Measurements from ENCODE around the gene B4GALNT1. TPM values are rescaled to one million over a fixed set of nuclear protein-coding genes. Genes with fewer than 3 reads are reported as not detected.

B4GALNT1 gene
- total and polyA plus RNA-seq, 9 of the 15 experiments (the other 6 are each of a cell fraction or from before 2014, with no cell fraction given) = 1.0 to 32.2 (median 9.8) TPM

DNA sequence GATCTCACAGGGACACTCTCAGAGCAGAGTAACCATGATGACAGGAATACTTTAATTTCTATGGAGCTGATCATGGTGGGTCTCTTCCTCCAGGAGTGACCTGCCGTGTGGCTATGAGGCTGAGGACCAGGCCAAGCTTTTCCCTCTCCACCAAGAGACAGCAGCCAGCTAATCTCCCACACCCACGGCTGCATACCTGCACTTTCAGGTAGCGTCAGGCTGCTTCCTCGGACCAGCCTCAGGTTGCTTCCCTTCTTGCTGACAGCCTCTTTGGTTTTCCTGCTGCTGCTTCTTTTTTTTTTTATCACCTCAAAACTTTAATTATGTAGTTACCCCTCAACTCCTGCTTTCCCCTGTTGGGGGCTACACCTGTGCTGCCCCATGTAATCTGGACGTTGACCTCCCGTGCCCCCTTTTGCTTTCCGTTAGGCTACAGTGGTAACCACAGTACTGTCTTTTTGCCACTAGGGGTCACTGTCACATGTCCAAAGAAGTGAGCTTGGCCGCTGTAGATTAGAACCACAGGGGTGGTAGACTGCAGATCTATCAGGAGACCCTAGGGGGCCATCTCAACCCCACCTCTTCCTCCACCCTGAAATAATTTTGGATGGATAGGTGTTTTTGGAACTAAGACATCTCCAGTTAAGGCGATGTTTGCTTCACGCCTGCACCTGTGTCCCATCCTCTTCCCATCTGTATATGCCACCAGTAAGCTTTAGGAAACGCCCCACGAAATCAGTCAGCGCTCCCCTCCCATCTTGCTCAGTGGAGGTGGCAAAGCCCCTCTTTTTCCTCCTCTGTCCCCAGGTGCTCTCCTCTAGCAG is 49.8 kb downstream of the B4GALNT1 start:
- Histone ChIP-seq H3K27me3 (ENCODE audit: control insufficient read depth in 2 of 2, insufficient read depth in 2 of 2, low read length in 2 of 2) (no peaks in the 10 kb centered on the region), H3K36me3 (ENCODE audit: control insufficient read depth, insufficient read depth, low read length) (peaks cover 66% of the 10 kb centered on the region; the same call in 2 of the 3 replicates), H3K79me2 (ENCODE audit: control insufficient read depth, insufficient read depth, low read length) (no peaks in the 10 kb centered on the region), H4K20me1 (replicated peaks; ENCODE audit: control insufficient read depth, insufficient read depth, low read length) (peaks cover 3% of the 10 kb centered on the region; the same call in 1 of the 2 replicates), H3K9me3 (replicated peaks; ENCODE audit: control insufficient read depth, insufficient read depth, low read depth, low read length) (no peaks in the 10 kb centered on the region), H3K4me3 (no peak overlapping the region), H3K4me2 (ENCODE audit: insufficient read depth, low read length) (no peak overlapping the region), H3K9me1 (ENCODE audit: control insufficient read depth, insufficient read depth, low read length) (no peaks in the 10 kb centered on the region), H3K9ac (ENCODE audit: insufficient read depth in 1 of 2, low read depth in 2 of 2, low read length in 2 of 2) (no peak overlapping the region), H3K4me1 (replicated peaks in 1 of 2; ENCODE audit: control insufficient read depth in 2 of 2, insufficient read depth in 2 of 2, low read length in 2 of 2) (no peaks in the 10 kb centered on the region; a peak in 2 of 5 replicates), H2AFZ (ENCODE audit: low read depth, low read length) (no peak overlapping the region), H3K27ac (ENCODE audit: extremely low read depth, low read depth, low read length) (no peak overlapping the region)
- 51% methylated on average over 13 of the region's 13 CpGs for WGBS (ENCODE audit: insufficient coverage, low coverage, missing lambda C conversion rate)
- ATAC-seq = peak; percentile 98
- intact Hi-C loops (cut with micrococcal nuclease) (loop anchor here (1.0 to 2.0 kb wide), 5 partner anchors 38 to 322 kb away; partner anchors contain the start of gene B4GALNT1), in situ Hi-C loops (cut with MboI) (no loop called here)
- peak; percentile 88 to 94 (median 92) for DNase-seq (ENCODE audit: extremely low read depth in 1 of 4, low spot score in 3 of 4)
- no TSS peak for BruUV-seq (replicated peaks)
- FAIRE-seq = peak; percentile 98
- ChIA-PET CTCF (ENCODE audit: low intra/inter-chr PET ratio) (interaction anchor here (0.6 to 4.6 kb wide), 10 partner anchors 38 to 323 kb away, joined by 3 to 36 read pairs (median 4); partner anchors contain the start of gene B4GALNT1), POLR2A (interaction anchor here (0.6 to 1.4 kb wide), 15 partner anchors 8 to 191 kb away, joined by 3 to 9 read pairs (median 4); partner anchors contain the start of genes CDK4 and DDIT3)
- TF ChIP-seq BCOR (IDR thresholded peaks at IDR 0.05) (no peak), XRCC5 (IDR thresholded peaks at IDR 0.05; ENCODE audit: low read depth, low read length) (0 out of 2 replicates have a peak, but pooled peaks have one; percentile 60), SRF (CRISPR knock-in tag; IDR thresholded peaks at IDR 0.05) (peak in 1 of 2 experiments; percentile 14; a peak in 1 of 4 replicates), THRAP3 (IDR thresholded peaks at IDR 0.05; ENCODE audit: borderline replicate concordance) (no peak)
- TF ChIP-seq, protein P1, sequence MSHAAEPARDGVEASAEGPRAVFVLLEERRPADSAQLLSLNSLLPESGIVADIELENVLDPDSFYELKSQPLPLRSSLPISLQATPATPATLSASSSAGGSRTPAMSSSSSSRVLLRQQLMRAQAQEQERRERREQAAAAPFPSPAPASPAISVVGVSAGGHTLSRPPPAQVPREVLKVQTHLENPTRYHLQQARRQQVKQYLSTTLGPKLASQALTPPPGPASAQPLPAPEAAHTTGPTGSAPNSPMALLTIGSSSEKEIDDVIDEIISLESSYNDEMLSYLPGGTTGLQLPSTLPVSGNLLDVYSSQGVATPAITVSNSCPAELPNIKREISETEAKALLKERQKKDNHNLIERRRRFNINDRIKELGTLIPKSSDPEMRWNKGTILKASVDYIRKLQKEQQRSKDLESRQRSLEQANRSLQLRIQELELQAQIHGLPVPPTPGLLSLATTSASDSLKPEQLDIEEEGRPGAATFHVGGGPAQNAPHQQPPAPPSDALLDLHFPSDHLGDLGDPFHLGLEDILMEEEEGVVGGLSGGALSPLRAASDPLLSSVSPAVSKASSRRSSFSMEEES (CRISPR knock-in tag; IDR thresholded peaks at IDR 0.05) = 0 out of 2 replicates have a peak, but pooled peaks have one; percentile 3
- TF ChIP-seq, protein P2, sequence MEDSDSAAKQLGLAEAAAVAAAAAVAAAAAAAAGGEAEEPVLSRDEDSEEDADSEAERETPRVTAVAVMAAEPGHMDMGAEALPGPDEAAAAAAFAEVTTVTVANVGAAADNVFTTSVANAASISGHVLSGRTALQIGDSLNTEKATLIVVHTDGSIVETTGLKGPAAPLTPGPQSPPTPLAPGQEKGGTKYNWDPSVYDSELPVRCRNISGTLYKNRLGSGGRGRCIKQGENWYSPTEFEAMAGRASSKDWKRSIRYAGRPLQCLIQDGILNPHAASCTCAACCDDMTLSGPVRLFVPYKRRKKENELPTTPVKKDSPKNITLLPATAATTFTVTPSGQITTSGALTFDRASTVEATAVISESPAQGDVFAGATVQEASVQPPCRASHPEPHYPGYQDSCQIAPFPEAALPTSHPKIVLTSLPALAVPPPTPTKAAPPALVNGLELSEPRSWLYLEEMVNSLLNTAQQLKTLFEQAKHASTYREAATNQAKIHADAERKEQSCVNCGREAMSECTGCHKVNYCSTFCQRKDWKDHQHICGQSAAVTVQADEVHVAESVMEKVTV (CRISPR knock-in tag; IDR thresholded peaks at IDR 0.05) = peak; percentile 90
- TF ChIP-seq, protein P3, sequence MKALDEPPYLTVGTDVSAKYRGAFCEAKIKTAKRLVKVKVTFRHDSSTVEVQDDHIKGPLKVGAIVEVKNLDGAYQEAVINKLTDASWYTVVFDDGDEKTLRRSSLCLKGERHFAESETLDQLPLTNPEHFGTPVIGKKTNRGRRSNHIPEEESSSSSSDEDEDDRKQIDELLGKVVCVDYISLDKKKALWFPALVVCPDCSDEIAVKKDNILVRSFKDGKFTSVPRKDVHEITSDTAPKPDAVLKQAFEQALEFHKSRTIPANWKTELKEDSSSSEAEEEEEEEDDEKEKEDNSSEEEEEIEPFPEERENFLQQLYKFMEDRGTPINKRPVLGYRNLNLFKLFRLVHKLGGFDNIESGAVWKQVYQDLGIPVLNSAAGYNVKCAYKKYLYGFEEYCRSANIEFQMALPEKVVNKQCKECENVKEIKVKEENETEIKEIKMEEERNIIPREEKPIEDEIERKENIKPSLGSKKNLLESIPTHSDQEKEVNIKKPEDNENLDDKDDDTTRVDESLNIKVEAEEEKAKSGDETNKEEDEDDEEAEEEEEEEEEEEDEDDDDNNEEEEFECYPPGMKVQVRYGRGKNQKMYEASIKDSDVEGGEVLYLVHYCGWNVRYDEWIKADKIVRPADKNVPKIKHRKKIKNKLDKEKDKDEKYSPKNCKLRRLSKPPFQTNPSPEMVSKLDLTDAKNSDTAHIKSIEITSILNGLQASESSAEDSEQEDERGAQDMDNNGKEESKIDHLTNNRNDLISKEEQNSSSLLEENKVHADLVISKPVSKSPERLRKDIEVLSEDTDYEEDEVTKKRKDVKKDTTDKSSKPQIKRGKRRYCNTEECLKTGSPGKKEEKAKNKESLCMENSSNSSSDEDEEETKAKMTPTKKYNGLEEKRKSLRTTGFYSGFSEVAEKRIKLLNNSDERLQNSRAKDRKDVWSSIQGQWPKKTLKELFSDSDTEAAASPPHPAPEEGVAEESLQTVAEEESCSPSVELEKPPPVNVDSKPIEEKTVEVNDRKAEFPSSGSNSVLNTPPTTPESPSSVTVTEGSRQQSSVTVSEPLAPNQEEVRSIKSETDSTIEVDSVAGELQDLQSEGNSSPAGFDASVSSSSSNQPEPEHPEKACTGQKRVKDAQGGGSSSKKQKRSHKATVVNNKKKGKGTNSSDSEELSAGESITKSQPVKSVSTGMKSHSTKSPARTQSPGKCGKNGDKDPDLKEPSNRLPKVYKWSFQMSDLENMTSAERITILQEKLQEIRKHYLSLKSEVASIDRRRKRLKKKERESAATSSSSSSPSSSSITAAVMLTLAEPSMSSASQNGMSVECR (CRISPR knock-in tag; IDR thresholded peaks at IDR 0.05) = no peak
- TF ChIP-seq, protein P4, sequence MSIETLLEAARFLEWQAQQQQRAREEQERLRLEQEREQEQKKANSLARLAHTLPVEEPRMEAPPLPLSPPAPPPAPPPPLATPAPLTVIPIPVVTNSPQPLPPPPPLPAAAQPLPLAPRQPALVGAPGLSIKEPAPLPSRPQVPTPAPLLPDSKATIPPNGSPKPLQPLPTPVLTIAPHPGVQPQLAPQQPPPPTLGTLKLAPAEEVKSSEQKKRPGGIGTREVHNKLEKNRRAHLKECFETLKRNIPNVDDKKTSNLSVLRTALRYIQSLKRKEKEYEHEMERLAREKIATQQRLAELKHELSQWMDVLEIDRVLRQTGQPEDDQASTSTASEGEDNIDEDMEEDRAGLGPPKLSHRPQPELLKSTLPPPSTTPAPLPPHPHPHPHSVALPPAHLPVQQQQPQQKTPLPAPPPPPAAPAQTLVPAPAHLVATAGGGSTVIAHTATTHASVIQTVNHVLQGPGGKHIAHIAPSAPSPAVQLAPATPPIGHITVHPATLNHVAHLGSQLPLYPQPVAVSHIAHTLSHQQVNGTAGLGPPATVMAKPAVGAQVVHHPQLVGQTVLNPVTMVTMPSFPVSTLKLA (conservative IDR thresholded peaks at IDR 0.05) = peak in 1 of 2 experiments; percentile 35; a peak in 1 of 4 replicates
